Progenitor cell of endocrine pancreas (in vitro differentiated cells): Measurements from ENCODE around the gene ANXA11. TPM values are rescaled to one million over a fixed set of nuclear protein-coding genes. Genes with fewer than 3 reads are reported as not detected.

Source experiments
- DNase-seq: peaks from one replicate; pipeline ENCODE4 v3.0.0; 2021; ENCODE audit warnings: low spot score; ENCODE audit not compliant: unreplicated experiment
- H3K27ac Mint-ChIP-seq: 2 replicates; pipeline ENCODE4 v1.8.0; 2021; ENCODE audit warnings: mild to moderate bottlenecking, moderate library complexity, mixed read lengths
- H3K27me3 Mint-ChIP-seq: 2 replicates; pipeline ENCODE4 v1.8.0; 2021; ENCODE audit warnings: mixed read lengths
- H3K36me3 Mint-ChIP-seq: 2 replicates; pipeline ENCODE4 v1.8.0; 2022; ENCODE audit warnings: mixed read lengths; ENCODE audit not compliant: insufficient read depth
- H3K4me1 Mint-ChIP-seq: 2 replicates; pipeline ENCODE4 v1.8.0; 2021; ENCODE audit warnings: low read depth, mixed read lengths
- H3K4me3 Mint-ChIP-seq: 2 replicates; pipeline ENCODE4 v1.8.0; 2021; ENCODE audit warnings: low read depth, mild to moderate bottlenecking, moderate library complexity, mixed read lengths
- H3K9me3 Mint-ChIP-seq: 2 replicates; pipeline ENCODE4 v1.8.0; 2021; ENCODE audit warnings: low read depth, mixed read lengths
- total RNA-seq: library from RNA; stranded (reverse); gene quantifications from 2 replicates; pipeline ENCODE4 v1.2.1, GENCODE V29; 2021
- TF ChIP-seq, protein P1 (sequence below): fragments of 200-600 bp; sonication (generic); IDR thresholded peaks from one replicate; pipeline ENCODE4 v1.5.0; 2021; ENCODE audit warnings: antibody characterized with exemption, mild to moderate bottlenecking; ENCODE audit not compliant: unreplicated experiment

The ANXA11 gene
- total RNA-seq, 1 donor from 2014 or later = 120 TPM

DNA sequence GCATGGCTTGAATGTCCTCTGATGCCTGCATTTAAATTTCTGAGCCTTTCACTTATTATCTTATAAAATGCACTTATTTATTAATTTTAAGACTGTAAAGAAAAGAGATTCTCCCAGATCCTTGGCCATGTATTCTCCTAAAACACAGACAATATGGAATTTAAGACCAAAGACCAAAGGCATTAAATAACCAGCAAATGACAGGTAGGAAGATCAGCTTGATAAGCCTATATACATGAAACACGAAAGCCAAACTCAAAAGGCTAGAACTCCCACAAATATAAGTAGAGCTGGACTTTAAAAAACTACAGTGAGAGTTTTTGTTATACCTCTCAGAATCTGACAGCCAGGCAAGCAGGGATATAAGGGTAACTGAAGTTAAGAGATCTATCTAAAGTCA lies 5.1 kb downstream of the ANXA11 start:
- no peak overlapping the region for H3K27ac Mint-ChIP-seq
- no peaks in the 10 kb centered on the region for H3K9me3 Mint-ChIP-seq
- H3K4me1 Mint-ChIP-seq = peaks cover 63% of the 10 kb centered on the region
- H3K36me3 Mint-ChIP-seq = peaks cover 3% of the 10 kb centered on the region
- no peak overlapping the region for H3K4me3 Mint-ChIP-seq
- no peaks in the 10 kb centered on the region for H3K27me3 Mint-ChIP-seq
- TF ChIP-seq, protein P1, sequence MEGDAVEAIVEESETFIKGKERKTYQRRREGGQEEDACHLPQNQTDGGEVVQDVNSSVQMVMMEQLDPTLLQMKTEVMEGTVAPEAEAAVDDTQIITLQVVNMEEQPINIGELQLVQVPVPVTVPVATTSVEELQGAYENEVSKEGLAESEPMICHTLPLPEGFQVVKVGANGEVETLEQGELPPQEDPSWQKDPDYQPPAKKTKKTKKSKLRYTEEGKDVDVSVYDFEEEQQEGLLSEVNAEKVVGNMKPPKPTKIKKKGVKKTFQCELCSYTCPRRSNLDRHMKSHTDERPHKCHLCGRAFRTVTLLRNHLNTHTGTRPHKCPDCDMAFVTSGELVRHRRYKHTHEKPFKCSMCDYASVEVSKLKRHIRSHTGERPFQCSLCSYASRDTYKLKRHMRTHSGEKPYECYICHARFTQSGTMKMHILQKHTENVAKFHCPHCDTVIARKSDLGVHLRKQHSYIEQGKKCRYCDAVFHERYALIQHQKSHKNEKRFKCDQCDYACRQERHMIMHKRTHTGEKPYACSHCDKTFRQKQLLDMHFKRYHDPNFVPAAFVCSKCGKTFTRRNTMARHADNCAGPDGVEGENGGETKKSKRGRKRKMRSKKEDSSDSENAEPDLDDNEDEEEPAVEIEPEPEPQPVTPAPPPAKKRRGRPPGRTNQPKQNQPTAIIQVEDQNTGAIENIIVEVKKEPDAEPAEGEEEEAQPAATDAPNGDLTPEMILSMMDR = no peak
- DNase-seq = no peak

DNA sequence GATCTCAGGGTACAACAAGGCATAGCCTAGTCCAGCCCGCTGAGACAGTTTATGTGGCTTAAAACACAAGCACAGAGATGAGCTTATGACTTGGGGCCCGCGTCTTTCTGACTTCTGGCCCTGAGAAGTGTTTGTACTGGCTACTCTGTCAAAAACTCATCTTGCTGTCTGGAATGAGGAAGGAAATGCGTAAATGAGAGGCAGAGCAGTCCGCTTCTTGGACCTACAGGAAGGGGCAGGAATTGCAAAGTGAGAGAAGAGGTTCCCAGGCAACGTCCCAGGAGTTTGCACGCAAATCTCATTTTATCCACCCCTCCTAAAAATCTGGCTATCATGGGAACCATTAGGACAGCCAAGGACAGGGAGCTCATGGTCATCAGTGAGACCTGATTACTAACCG lies 5.5 kb downstream of the ANXA11 start:
- H3K27ac Mint-ChIP-seq = peak overlapping the region; percentile 75
- H3K4me1 Mint-ChIP-seq = peaks cover 65% of the 10 kb centered on the region
- TF ChIP-seq, protein P1 = no peak
- no peaks in the 10 kb centered on the region for H3K27me3 Mint-ChIP-seq
- DNase-seq = no peak
- H3K4me3 Mint-ChIP-seq = no peak overlapping the region
- H3K36me3 Mint-ChIP-seq = peaks cover 3% of the 10 kb centered on the region
- H3K9me3 Mint-ChIP-seq = no peaks in the 10 kb centered on the region

DNA sequence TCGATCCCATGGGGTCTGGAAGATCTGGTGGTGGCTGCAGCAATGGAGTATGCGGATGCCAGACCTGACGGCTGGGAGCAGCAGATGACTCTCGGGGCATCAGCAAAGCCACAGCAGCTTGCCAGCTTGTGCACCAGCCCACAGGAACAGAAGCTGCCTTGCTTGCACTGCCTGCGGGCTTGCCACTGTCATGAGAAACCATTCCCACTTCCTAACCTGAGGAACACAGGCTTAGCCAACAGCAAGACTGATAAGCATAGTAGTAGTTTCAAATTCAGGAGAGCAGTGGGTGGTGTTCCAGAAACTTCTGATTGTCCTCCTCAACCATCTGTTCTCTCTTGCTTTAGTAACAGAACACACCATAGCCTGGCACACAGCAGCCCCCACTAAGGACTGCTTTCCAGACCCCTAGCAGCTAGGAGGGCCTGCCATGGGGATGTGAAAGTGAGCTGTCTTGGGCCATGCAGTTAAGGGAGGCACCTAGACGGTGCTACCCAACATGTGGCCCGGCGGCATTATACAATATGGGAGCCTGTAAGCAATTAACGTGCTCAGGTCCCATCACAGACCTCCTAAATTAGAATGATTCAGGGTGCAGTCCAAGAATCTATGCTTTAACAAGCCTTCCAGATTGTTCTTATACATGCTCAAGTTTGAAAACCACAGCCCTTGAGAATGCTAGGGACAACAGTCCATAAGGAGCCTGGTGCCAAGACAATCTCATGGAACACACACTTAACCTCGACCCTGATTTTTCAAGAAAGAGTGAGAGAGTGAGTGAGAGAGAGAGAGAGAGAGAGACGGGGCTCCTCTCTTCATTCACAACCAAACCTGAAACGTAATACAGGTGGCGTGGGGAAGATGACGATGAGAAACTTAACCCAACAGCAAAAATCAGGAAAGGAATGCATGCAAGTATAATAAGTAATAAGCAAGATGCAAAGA lies 7.1 kb downstream of the ANXA11 start:
- DNase-seq = no peak
- TF ChIP-seq, protein P1 = no peak
- peaks cover 4% of the 10 kb centered on the region for H3K36me3 Mint-ChIP-seq
- no peaks in the 10 kb centered on the region for H3K27me3 Mint-ChIP-seq
- H3K27ac Mint-ChIP-seq = peak overlapping the region; percentile 49
- peaks cover 56% of the 10 kb centered on the region for H3K4me1 Mint-ChIP-seq
- no peaks in the 10 kb centered on the region for H3K9me3 Mint-ChIP-seq
- no peak overlapping the region for H3K4me3 Mint-ChIP-seq

DNA sequence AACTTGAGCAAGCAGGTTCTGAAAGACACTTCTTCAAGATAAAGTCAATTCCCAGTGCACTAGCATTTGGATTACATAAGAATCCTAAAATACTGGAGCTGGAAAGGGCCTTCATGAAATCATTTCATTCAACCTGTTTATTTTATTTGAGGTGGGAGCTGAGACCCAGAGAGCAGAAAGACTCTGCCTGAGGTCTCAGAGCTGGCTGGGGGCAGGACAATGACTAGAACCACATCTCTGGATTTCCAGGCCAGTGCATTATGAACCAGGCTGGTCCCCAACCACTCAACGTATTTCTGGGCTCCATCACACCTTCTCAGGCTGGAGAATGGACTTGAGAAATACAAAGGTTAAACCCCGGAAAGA lies 8.4 kb downstream of the ANXA11 start:
- peak overlapping the region; percentile 97 for H3K27ac Mint-ChIP-seq

DNA sequence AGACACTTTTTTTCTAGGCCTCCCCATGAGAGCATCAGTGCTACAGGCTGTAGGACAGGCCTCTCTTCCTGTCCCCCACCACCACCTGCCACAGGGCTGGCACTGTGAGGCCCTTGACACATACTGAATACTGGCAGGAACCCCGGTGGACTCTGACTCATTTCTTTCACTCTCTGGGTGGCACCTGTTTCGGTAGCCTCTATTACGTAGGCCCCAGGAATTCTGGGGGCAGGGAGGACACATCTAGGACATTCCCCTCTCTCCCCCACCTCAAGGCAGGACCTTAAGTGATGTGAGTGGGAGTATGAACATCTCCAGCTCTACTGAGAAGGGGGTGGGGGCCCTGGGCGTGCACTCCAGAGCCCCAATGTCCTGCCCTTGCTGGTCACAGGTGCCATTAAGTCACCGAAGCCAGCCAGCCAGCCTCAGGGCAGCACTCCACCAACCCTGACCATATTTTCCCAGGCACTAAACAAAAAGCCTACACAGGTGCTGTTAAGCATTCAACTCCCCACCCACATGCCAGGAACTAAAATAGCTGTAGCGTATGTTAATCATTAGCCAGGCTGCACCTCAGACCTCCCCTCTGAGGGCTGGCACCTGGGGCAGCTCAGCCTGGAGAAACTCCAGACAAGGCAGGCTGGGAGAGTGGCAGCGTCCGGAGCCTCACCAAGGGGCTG lies 8.9 kb downstream of the ANXA11 start:
- H3K4me3 Mint-ChIP-seq = peak overlapping the region; percentile 17
- DNase-seq = peak; percentile 63
- H3K27ac Mint-ChIP-seq = peak overlapping the region; percentile 97
- H3K9me3 Mint-ChIP-seq = peaks cover 5% of the 10 kb centered on the region
- peaks cover 43% of the 10 kb centered on the region for H3K4me1 Mint-ChIP-seq
- peaks cover 7% of the 10 kb centered on the region for H3K36me3 Mint-ChIP-seq
- TF ChIP-seq, protein P1 = no peak
- H3K27me3 Mint-ChIP-seq = no peaks in the 10 kb centered on the region

More for the DNA sequence above, 8.4 kb downstream of the ANXA11 start:
- peaks cover 5% of the 10 kb centered on the region for H3K9me3 Mint-ChIP-seq
- DNase-seq = no peak
- peak overlapping the region; percentile 17 for H3K4me3 Mint-ChIP-seq
- TF ChIP-seq, protein P1 = no peak
- H3K27me3 Mint-ChIP-seq = no peaks in the 10 kb centered on the region
- peaks cover 47% of the 10 kb centered on the region for H3K4me1 Mint-ChIP-seq
- peaks cover 10% of the 10 kb centered on the region for H3K36me3 Mint-ChIP-seq
